Activated CD8-positive, alpha-beta T cell treated with anti-CD3 and anti-CD28 coated beads for 36 hours (primary cell): Measurements from ENCODE around the gene CEACAM18. TPM values are rescaled to one million over a fixed set of nuclear protein-coding genes. Genes with fewer than 3 reads are reported as not detected.

ENCODE experiments used
- ATAC-seq: fragments of 200-7000 bp; cut with Tn5 transposase; one replicate; pipeline ENCODE4 v1.10.0; 2021; ENCODE audit warnings: mild to moderate bottlenecking, moderate library complexity
- CTCF ChIA-PET: fragments of 350-600 bp; sonication (Branson Sonifier 250); formaldehyde crosslinking; loops from one replicate; lab custom pipeline; 2021; ENCODE audit warnings: antibody characterized with exemption; lab: Charles Lee
- POLR2A ChIA-PET: fragments of 350-600 bp; sonication (Branson Sonifier 250); formaldehyde crosslinking; loops from one replicate; lab custom pipeline; 2021; ENCODE audit warnings: antibody characterized with exemption; lab: Charles Lee
- DNase-seq: peaks from one replicate; pipeline ENCODE4 v3.0.0-alpha.2; 2020
- H3K27ac Mint-ChIP-seq: one replicate; pipeline ENCODE4 v1.8.0; 2021; ENCODE audit warnings: mild to moderate bottlenecking, mixed read lengths
- H3K27me3 Mint-ChIP-seq: one replicate; pipeline ENCODE4 v1.8.0; 2021; ENCODE audit warnings: mixed read lengths
- H3K36me3 Mint-ChIP-seq: one replicate; pipeline ENCODE4 v1.8.0; 2021; ENCODE audit warnings: low read depth, mixed read lengths
- H3K4me1 Mint-ChIP-seq: one replicate; pipeline ENCODE4 v1.8.0; 2021; ENCODE audit warnings: low read depth, mixed read lengths
- H3K4me3 Mint-ChIP-seq: one replicate; pipeline ENCODE4 v1.8.0; 2021; ENCODE audit warnings: mild to moderate bottlenecking, moderate library complexity, mixed read lengths
- H3K9me3 Mint-ChIP-seq: one replicate; pipeline ENCODE4 v1.8.0; 2021; ENCODE audit warnings: mixed read lengths
- intact Hi-C: fragments of 100-400 bp; cut with micrococcal nuclease; formaldehyde crosslinking; loops from one replicate; pipeline ENCODE4 v1.10.0; 2022
- total RNA-seq, 2 experiments: library from RNA; stranded (reverse); gene quantifications; one replicate each; pipeline ENCODE4 v1.2.3, GENCODE V29; 2021
- TF ChIP-seq, protein P1 (sequence below): fragments of 200-600 bp; IDR thresholded peaks from one replicate; pipeline ENCODE4 v1.8.0; 2022; ENCODE audit warnings: antibody characterized with exemption, mild to moderate bottlenecking

CEACAM18 gene
- total RNA-seq, 2 experiments from 2014 or later, result not detected

DNA sequence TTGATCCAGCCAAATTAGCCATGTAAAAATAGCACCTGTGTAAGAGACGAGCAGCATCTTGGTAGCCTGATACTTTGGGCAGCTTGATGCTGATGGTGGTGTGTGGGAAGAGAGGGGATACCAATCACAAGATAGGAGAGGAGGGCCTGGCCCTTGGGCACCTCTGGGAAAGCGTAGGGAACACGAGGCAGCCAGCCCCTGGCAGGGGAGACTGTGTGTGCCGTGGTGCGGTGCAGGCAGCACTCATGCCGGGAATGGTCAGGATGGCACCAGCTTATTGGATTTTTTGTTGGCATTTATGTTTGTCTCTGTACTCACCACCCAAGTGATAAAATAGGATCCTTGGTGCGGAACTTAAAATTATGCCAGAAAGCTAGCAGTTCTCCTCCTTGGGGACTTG is 30.3 kb upstream of the CEACAM18 start:
- ChIA-PET POLR2A (interaction anchor here (0.7 to 1.4 kb wide), 3 partner anchors 14 to 76 kb away, joined by 3 read pairs; partner anchors contain the start of gene NKG7), CTCF (interaction anchor here (1.0 to 1.3 kb wide), 2 partner anchors 9 to 26 kb away, joined by 3 to 4 read pairs; no protein-coding TSS in a partner anchor)
- Mint-ChIP-seq H3K36me3 (peaks cover 17% of the 10 kb centered on the region), H3K27ac (peak overlapping the region; percentile 76), H3K4me1 (peaks cover 51% of the 10 kb centered on the region), H3K4me3 (peak overlapping the region; percentile 24), H3K9me3 (peaks cover 27% of the 10 kb centered on the region), H3K27me3 (peaks cover 3% of the 10 kb centered on the region)
- intact Hi-C loops, result no loop called here
- TF ChIP-seq, protein P1, sequence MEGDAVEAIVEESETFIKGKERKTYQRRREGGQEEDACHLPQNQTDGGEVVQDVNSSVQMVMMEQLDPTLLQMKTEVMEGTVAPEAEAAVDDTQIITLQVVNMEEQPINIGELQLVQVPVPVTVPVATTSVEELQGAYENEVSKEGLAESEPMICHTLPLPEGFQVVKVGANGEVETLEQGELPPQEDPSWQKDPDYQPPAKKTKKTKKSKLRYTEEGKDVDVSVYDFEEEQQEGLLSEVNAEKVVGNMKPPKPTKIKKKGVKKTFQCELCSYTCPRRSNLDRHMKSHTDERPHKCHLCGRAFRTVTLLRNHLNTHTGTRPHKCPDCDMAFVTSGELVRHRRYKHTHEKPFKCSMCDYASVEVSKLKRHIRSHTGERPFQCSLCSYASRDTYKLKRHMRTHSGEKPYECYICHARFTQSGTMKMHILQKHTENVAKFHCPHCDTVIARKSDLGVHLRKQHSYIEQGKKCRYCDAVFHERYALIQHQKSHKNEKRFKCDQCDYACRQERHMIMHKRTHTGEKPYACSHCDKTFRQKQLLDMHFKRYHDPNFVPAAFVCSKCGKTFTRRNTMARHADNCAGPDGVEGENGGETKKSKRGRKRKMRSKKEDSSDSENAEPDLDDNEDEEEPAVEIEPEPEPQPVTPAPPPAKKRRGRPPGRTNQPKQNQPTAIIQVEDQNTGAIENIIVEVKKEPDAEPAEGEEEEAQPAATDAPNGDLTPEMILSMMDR, result no peak
- ATAC-seq (peak; percentile 25), DNase-seq (no peak)

DNA sequence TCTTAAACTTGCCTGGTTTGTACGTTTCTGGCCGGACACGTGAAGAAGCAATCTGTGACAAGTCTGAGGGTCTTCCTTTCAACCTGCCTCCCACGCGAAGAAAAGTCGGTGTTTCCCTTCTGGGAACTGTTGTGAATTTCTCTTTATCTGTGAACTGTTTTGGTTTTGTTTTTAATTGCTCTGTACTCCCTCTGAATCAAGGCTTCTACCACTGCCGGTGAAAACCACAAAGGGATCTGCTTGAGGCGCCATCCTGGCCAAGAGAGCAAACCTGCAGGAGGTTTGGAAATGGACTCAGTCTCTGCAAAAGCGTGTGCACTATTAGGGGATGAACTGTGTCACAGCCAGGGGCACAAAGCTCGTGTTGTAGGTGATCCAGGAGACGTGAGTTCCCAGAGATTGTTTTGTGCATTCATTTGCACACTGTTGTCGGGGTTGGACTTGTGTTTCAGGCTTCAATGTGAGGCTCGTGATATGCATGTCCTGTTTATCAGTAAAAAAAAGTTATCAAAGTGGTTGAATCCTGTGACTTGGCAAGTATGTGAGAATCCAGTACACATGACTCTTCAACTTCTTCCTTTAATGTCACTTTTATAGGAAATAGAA is 29.8 kb upstream of the CEACAM18 start:
- intact Hi-C loops, result no loop called here
- ATAC-seq (peak; percentile 86), DNase-seq (peak; percentile 89)
- Mint-ChIP-seq H3K27me3 (peaks cover 3% of the 10 kb centered on the region), H3K4me1 (peaks cover 46% of the 10 kb centered on the region), H3K36me3 (peaks cover 15% of the 10 kb centered on the region), H3K27ac (peak overlapping the region; percentile 76), H3K4me3 (peak overlapping the region; percentile 24), H3K9me3 (peaks cover 26% of the 10 kb centered on the region)
- CTCF ChIA-PET, result interaction anchor here (0.6 to 1.3 kb wide), 4 partner anchors 9 to 67 kb away, joined by 3 to 6 read pairs (median 4); no protein-coding TSS in a partner anchor
- TF ChIP-seq, protein P1, result no peak
- POLR2A ChIA-PET, result interaction anchor here (0.7 to 1.4 kb wide), 3 partner anchors 7 to 76 kb away, joined by 3 read pairs; partner anchors contain the start of gene NKG7

DNA sequence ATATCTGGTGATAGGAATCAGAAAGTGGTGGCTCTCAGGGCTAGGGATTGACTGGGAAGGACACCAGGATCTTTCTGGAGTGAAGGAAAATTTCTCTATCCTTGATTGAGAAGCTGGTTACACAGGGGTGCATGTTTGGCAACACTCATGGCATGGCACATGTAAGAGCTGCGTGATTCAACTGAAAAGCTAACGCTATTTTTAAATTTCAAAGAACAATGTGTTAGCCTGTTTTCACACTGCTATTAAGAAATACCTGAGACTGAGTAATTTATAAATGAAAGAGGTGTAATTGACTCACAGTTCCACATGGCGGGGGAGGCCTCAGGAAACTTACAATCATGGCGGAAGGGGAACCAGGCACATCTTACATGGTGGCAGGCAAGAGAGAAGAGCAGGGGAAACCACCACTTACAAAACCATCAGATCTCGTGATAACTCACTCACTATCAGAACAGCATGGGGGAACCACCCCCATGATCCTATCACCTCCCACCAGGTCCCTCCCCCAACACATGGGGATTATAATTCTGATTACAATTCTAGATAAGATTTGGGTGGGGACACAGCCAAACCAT is 27.5 kb upstream of the CEACAM18 start:
- ChIA-PET POLR2A (interaction anchor here (2.8 kb wide), 1 partner anchor 9 kb away, joined by 14 read pairs; no protein-coding TSS in a partner anchor), CTCF (interaction anchor here (2.2 kb wide), 2 partner anchors 12 to 22 kb away, joined by 7 to 10 read pairs; no protein-coding TSS in a partner anchor)
- DNase-seq (peak; percentile 71), ATAC-seq (peak; percentile 27)
- intact Hi-C loops, result no loop called here
- Mint-ChIP-seq H3K9me3 (peaks cover 24% of the 10 kb centered on the region), H3K36me3 (peaks cover 15% of the 10 kb centered on the region), H3K4me3 (no peak overlapping the region), H3K4me1 (peaks cover 36% of the 10 kb centered on the region), H3K27ac (peak overlapping the region; percentile 76), H3K27me3 (peaks cover 2% of the 10 kb centered on the region)
- TF ChIP-seq, protein P1, result no peak

DNA sequence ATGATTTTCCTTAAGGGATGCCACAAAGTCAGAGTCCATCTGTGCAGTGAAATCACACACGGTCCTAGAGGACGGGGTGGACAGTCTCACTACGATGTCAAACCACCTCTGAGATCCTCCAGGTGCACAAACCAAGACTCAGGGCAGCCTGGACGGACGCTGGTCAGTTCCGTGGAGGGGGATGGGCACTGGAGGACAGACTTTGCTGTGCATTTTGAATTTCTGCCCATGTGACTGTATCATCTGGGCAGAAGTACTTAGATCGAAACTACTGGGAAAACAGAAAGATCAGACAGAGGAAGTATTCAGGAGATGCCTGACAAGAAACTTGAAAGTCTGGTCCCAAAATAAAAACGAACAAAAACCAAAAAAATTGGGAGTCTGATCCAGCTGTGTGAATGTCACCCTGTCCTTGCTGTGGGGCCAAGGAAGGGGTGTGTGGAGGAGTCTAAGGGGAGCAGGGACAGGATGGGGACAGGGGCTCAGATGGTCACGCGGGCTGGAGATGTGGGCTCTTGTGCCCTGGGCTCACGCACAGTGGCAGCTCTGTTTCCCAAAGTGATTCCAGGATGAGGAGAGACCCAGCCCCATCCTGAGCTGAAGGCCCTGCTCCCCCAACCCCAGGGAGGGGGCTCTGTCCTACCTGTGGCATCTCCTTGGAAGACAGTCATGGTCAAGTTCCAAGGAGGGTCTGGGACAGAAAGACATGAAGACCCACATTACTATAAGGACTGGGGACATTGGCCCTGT is 21.6 kb upstream of the CEACAM18 start:
- peaks cover 4% of the 10 kb centered on the region for H3K4me1 Mint-ChIP-seq
- no peak overlapping the region for H3K4me3 Mint-ChIP-seq
- ChIA-PET CTCF (no interaction called here), POLR2A (interaction anchor here (1.0 kb wide), 1 partner anchor 200 kb away, joined by 3 read pairs; no protein-coding TSS in a partner anchor)
- H3K27ac Mint-ChIP-seq, result no peak overlapping the region
- ATAC-seq (no peak), DNase-seq (no peak)
- TF ChIP-seq, protein P1, result no peak
- intact Hi-C loops, result no loop called here
- H3K36me3 Mint-ChIP-seq, result peaks cover 2% of the 10 kb centered on the region
- peaks cover 3% of the 10 kb centered on the region for H3K9me3 Mint-ChIP-seq
- peaks cover 20% of the 10 kb centered on the region for H3K27me3 Mint-ChIP-seq
